IMR-90 (cell line): ENCODE results near the gene GPR33.

Experiments
- CTCF ChIP-seq: conservative IDR thresholded peaks from 2 replicates; pipeline ENCODE4 v1.5.1; 2012; ENCODE audit warnings: mild to moderate bottlenecking, low read depth, low read length, improper control_type of control experiment
- POLR2A ChIP-seq: IDR thresholded peaks from 2 replicates; pipeline ENCODE4 v1.6.1; 2012; ENCODE audit warnings: mild to moderate bottlenecking, low read depth, low read length
- RFX5 ChIP-seq: IDR thresholded peaks from 2 replicates; pipeline ENCODE4 v1.8.0; 2012; ENCODE audit warnings: low read depth, mild to moderate bottlenecking, low read length, moderate library complexity

DNA sequence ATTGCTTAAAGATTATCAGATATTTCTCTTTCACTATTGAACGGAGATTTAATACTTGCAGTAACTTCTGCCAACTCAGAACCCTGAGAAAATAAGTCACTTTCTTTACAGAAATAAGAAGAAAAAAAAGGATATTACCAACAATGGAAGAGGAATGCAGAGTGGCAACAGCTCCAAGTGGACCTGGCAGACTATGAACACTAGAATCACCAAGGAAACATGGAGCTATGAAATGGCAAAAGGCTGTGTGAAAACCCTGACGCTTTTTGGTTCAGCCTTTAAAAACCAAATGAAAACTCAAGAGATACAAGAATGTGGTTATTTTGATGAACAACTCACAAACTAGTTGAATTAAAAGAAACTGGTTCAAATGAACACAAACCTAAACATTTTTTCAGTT lies 48.3 kb downstream of the GPR33 start:
- TF ChIP-seq CTCF (no peak), RFX5 (no peak), POLR2A (no peak)
